HepG2 (cell line): ENCODE data around the gene TLE1. TPM values are rescaled to one million over a fixed set of nuclear protein-coding genes. Genes with fewer than 3 reads are reported as not detected.
A peak's percentile ranks its signal among the peaks of the same experiment; 100 is the strongest.

Source experiments
- ATAC-seq: fragments of 200-7000 bp; cut with Tn5 transposase; 3 replicates; pipeline ENCODE4 v1.9.1; 2020; ENCODE audit warnings: mild to moderate bottlenecking, moderate library complexity
- BruUV-seq: library from RNA; stranded (reverse); fragments of 400-500 nt; replicated peaks from 2 replicates; lab custom pipeline; 2021; lab: Mats Ljungman, UMichigan
- CTCF ChIA-PET: fragments of 300-600 bp; formaldehyde crosslinking; extraction: SDS; loops from one replicate; lab custom pipeline; 2021; ENCODE audit warnings: low total read pairs, inconsistent platforms, low intra/inter-chr PET ratio; lab: Yijun Ruan, JAX
- POLR2A ChIA-PET: fragments of 350-600 bp; sonication (Branson Sonifier 250); formaldehyde crosslinking; loops from one replicate; lab custom pipeline; 2020; ENCODE audit warnings: antibody characterized with exemption, inconsistent platforms; lab: Yijun Ruan, JAX
- DNase-seq: peaks from one replicate; pipeline ENCODE4 v3.0.0-alpha.2; 2015; ENCODE audit warnings: low spot score
- FAIRE-seq: peaks from 3 replicates; lab custom pipeline; 2011; peaks lifted over from hg19 to GRCh38; lab: Jason Lieb, UNC
- H2AFZ ChIP-seq: one replicate; pipeline ENCODE4 v1.6.1; 2011; ENCODE audit warnings: low read length, inconsistent platforms
- H3K27ac ChIP-seq: fragments of 300-600 bp; 3 replicates; pipeline ENCODE4 v1.8.0; 2011; ENCODE audit warnings: mixed run types, mild to moderate bottlenecking, mixed read lengths, low read length, inconsistent platforms; ENCODE audit not compliant: insufficient read depth; ENCODE audit errors: extremely low read length
- H3K27me3 ChIP-seq, 2 experiments: fragments of 200-600 bp in 1 of 2; 2 replicates in 1 of 2; 3 replicates in 1 of 2; pipeline versions ENCODE4 v1.6.0 to v1.8.0; 2011; ENCODE audit warnings: low read length in 2 of 2, mild to moderate bottlenecking in 2 of 2, moderate library complexity in 2 of 2, inconsistent platforms in 1 of 2; ENCODE audit not compliant: insufficient read depth in 2 of 2, control insufficient read depth in 1 of 2
- H3K36me3 ChIP-seq, 2 experiments: fragments of 200-600 bp in 1 of 2; replicated peaks in 1 of 2; 2 replicates in 1 of 2; 3 replicates in 1 of 2; pipeline versions ENCODE4 v1.5.1 to v1.8.0; 2011; ENCODE audit warnings: low read length in 2 of 2, inconsistent platforms in 1 of 2; ENCODE audit not compliant: insufficient read depth in 2 of 2, control insufficient read depth in 1 of 2
- H3K4me1 ChIP-seq: 2 replicates; pipeline ENCODE4 v1.5.1; 2012; ENCODE audit warnings: low read length, inconsistent platforms; ENCODE audit not compliant: insufficient read depth
- H3K4me2 ChIP-seq: 2 replicates; pipeline ENCODE4 v1.6.0; 2011; ENCODE audit warnings: low read depth, low read length, inconsistent platforms
- H3K4me3 ChIP-seq, 3 experiments: fragments of 200-600 bp in 1 of 3; sonication (generic), shearing (Covaris generic) in 1 of 3; replicated peaks in 1 of 3; 2 replicates each; pipeline ENCODE4 v1.5.1; 2011 to 2016; ENCODE audit warnings: low read length in 3 of 3, inconsistent platforms in 2 of 3, low read depth in 2 of 3, mild to moderate bottlenecking in 2 of 3, control low read depth in 1 of 3, mixed read lengths in 1 of 3; ENCODE audit not compliant: insufficient read depth in 1 of 3
- H3K79me2 ChIP-seq: one replicate; pipeline ENCODE4 v1.6.1; 2011; ENCODE audit warnings: low read length, inconsistent platforms; ENCODE audit not compliant: insufficient read depth
- H3K9ac ChIP-seq: 2 replicates; pipeline ENCODE4 v1.6.0; 2011; ENCODE audit warnings: mild to moderate bottlenecking, low read depth, low read length, inconsistent platforms; ENCODE audit not compliant: insufficient read depth
- H3K9me3 ChIP-seq: 2 replicates; pipeline ENCODE4 v1.5.1; 2012; ENCODE audit warnings: mild to moderate bottlenecking, low read length
- H4K20me1 ChIP-seq: 2 replicates; pipeline ENCODE4 v1.6.0; 2011; ENCODE audit warnings: inconsistent platforms, mild to moderate bottlenecking, low read length, moderate library complexity; ENCODE audit not compliant: insufficient read depth
- CBX1 ChIP-seq: IDR thresholded peaks from one replicate; pipeline ENCODE4 v1.6.1; 2016; ENCODE audit warnings: antibody characterized with exemption, low read depth
- E2F5 ChIP-seq: sonication (generic); formaldehyde crosslinking; conservative IDR thresholded peaks from 2 replicates; pipeline ENCODE4 v1.4.0; 2020; ENCODE audit warnings: missing genetic modification reagents
- GLI4 ChIP-seq: sonication (generic); formaldehyde crosslinking; IDR thresholded peaks from 2 replicates; pipeline ENCODE4 v1.5.1; 2020; ENCODE audit warnings: missing genetic modification reagents, mild to moderate bottlenecking, moderate library complexity, borderline replicate concordance
- HMGXB4 ChIP-seq, 2 experiments: sonication (generic) in 1 of 2; formaldehyde crosslinking in 1 of 2; IDR thresholded peaks; 2 replicates each; pipeline versions ENCODE4 v1.4.0 to v1.6.1; 2018 to 2020; ENCODE audit warnings: missing genetic modification reagents in 2 of 2, borderline replicate concordance in 1 of 2, low read depth in 1 of 2, mild to moderate bottlenecking in 1 of 2, missing biosample characterization in 1 of 2
- HOXA3 ChIP-seq: sonication (generic); formaldehyde crosslinking; IDR thresholded peaks from 2 replicates; pipeline ENCODE4 v1.5.0; 2020; ENCODE audit warnings: missing genetic modification reagents
- MYPOP ChIP-seq: sonication (generic); formaldehyde crosslinking; IDR thresholded peaks from 2 replicates; pipeline ENCODE4 v1.8.1; 2023; ENCODE audit warnings: mild to moderate bottlenecking, moderate library complexity, missing genetic modification reagents
- MZF1 ChIP-seq: sonication (generic); formaldehyde crosslinking; IDR thresholded peaks from 2 replicates; pipeline ENCODE4 v1.8.1; 2023; ENCODE audit warnings: mild to moderate bottlenecking, missing genetic modification reagents, borderline replicate concordance
- NFKBIZ ChIP-seq: IDR thresholded peaks from 2 replicates; pipeline ENCODE4 v1.6.1; 2018; ENCODE audit warnings: missing genetic modification reagents, missing compliant biosample characterization
- PAWR ChIP-seq: sonication (generic); formaldehyde crosslinking; IDR thresholded peaks from 2 replicates; pipeline ENCODE4 v1.4.0; 2020; ENCODE audit warnings: missing genetic modification reagents, mild to moderate bottlenecking, borderline replicate concordance
- PCBP2 ChIP-seq: fragments of 200-400 bp; formaldehyde crosslinking; optimal IDR thresholded peaks from 2 replicates; pipeline ENCODE3; 2018; ENCODE audit warnings: low read length, low read depth; ENCODE audit not compliant: poor library complexity, severe bottlenecking
- RFX5 ChIP-seq: IDR thresholded peaks from 2 replicates; pipeline ENCODE4 v1.6.1; 2011; ENCODE audit warnings: low read depth, low read length, improper control_type of control experiment
- RFXANK ChIP-seq: IDR thresholded peaks from 2 replicates; pipeline ENCODE4 v1.6.1; 2016
- THYN1 ChIP-seq: sonication (generic); formaldehyde crosslinking; IDR thresholded peaks from 2 replicates; pipeline ENCODE4 v1.8.1; 2023; ENCODE audit warnings: low read depth, mild to moderate bottlenecking, moderate library complexity, missing genetic modification reagents, borderline replicate concordance
- ZFP36L1 ChIP-seq: sonication (generic); formaldehyde crosslinking; IDR thresholded peaks from 2 replicates; pipeline ENCODE4 v1.8.0; 2022; ENCODE audit warnings: mild to moderate bottlenecking, missing genetic modification reagents, moderate library complexity
- ZNF207 ChIP-seq: fragments of 450-650 bp; IDR thresholded peaks from 2 replicates; pipeline ENCODE4 v1.6.1; 2016; ENCODE audit warnings: antibody characterized with exemption, borderline replicate concordance
- ZNF362 ChIP-seq: sonication (generic); formaldehyde crosslinking; IDR thresholded peaks from 2 replicates; pipeline ENCODE4 v1.4.0; 2020; ENCODE audit warnings: missing genetic modification reagents, mild to moderate bottlenecking, borderline replicate concordance
- ZNF432 ChIP-seq: sonication (generic); formaldehyde crosslinking; IDR thresholded peaks from 2 replicates; pipeline ENCODE4 v1.5.0; 2020; ENCODE audit warnings: missing genetic modification reagents, mild to moderate bottlenecking, borderline replicate concordance
- ZNF569 ChIP-seq: sonication (generic); formaldehyde crosslinking; IDR thresholded peaks from 2 replicates; pipeline ENCODE4 v1.5.0; 2020; ENCODE audit warnings: mild to moderate bottlenecking, missing genetic modification reagents, moderate library complexity, borderline replicate concordance
- ZNF660 ChIP-seq: sonication (generic); formaldehyde crosslinking; IDR thresholded peaks from 2 replicates; pipeline ENCODE4 v1.5.1; 2020; ENCODE audit warnings: mild to moderate bottlenecking, low read depth, missing genetic modification reagents, borderline replicate concordance
- WGBS: methylation state at CpG from one replicate; pipeline ENCODE4 v1.1.6; 2017; ENCODE audit warnings: low lambda C conversion rate; 5-methylcytosine and 5-hydroxymethylcytosine counted together
- in situ Hi-C: cut with HindIII; loops from 2 replicates; pipeline ENCODE4 v1.10.0; 2017; ENCODE audit warnings: low pct_unique_long_range_greater_than_20kb; ENCODE audit not compliant: extremely low pct_ligation_motif_present
- intact Hi-C: fragments of 100-400 bp; cut with micrococcal nuclease; formaldehyde crosslinking; loops from one replicate; pipeline ENCODE4 v1.10.0; 2022; ENCODE audit not compliant: unreplicated experiment
- polyA plus RNA-seq, 8 experiments: library from polyadenylated mRNA; depleted of rRNA in 3 of 8; stranded (reverse) in 7 of 8; unstranded in 1 of 8; fragments of >200 nt; fragmentation: Illumina TruSeq in 4 of 8; extraction: Trizol in 4 of 8; gene quantifications; 2 replicates each; pipeline versions ENCODE4 v1.2.1 to v1.2.3, GENCODE V29; 2011 to 2016; ENCODE audit warnings: low read depth in 4 of 8, missing spikeins in 1 of 8, mixed read lengths in 1 of 8; ENCODE audit not compliant: insufficient read depth in 1 of 8
- total RNA-seq, 5 experiments: library from RNA; depleted of rRNA; stranded (reverse); fragments of >200 nt; fragmentation: Illumina TruSeq; extraction: Trizol; gene quantifications; 2 replicates each; pipeline ENCODE4 v1.2.3, GENCODE V29; 2016; ENCODE audit warnings: low read depth in 1 of 5

TLE1 gene
- total and polyA plus RNA-seq, 2 of the 13 experiments (the other 11 are each of a cell fraction or from before 2014, with no cell fraction given): 35.9 to 109 TPM

- TF ChIP-seq THYN1 (CRISPR knock-in tag): no peak
- no peak for TF ChIP-seq ZNF362 (CRISPR knock-in tag)
- no peak for TF ChIP-seq ZNF432
- TF ChIP-seq MZF1: no peak
- no peak for TF ChIP-seq RFX5
- no peak for TF ChIP-seq RFXANK
- TF ChIP-seq NFKBIZ: no peak
- TF ChIP-seq HMGXB4 (CRISPR knock-in tag; IDR thresholded peaks at IDR 0.05; ENCODE audit: borderline replicate concordance in 1 of 2, low read depth in 1 of 2): no peak
- TF ChIP-seq CBX1: no peak
- TF ChIP-seq PCBP2: no peak
- no peak for TF ChIP-seq GLI4
These were observed 124.2 kb downstream of the TLE1 start (continued) for GRCh38 chr9:81565144-81565543.

- DNase-seq (no peak), ATAC-seq (no peak), FAIRE-seq (no peak)
- no TSS peak for BruUV-seq
- H2AFZ ChIP-seq: peak overlapping the region; percentile 10
- no peaks in the 10 kb centered on the region for H3K79me2 ChIP-seq
- no peak overlapping the region for H3K4me2 ChIP-seq
- no peak overlapping the region for H3K27ac ChIP-seq
- H3K36me3 ChIP-seq: no peaks in the 10 kb centered on the region
- no peak overlapping the region for H3K9ac ChIP-seq
- in situ Hi-C loops (no loop called here), intact Hi-C loops (no loop called here)
- POLR2A ChIA-PET: interaction anchor here (1.3 kb wide), 1 partner anchor 24 kb away, joined by 4 read pairs; no protein-coding TSS in a partner anchor
- no peaks in the 10 kb centered on the region for H3K27me3 ChIP-seq
- peaks cover 42% of the 10 kb centered on the region for H3K4me1 ChIP-seq
- 97% methylated on average over 5 of the region's 5 CpGs for WGBS
- H3K4me3 ChIP-seq: no peak overlapping the region
- no peaks in the 10 kb centered on the region for H3K9me3 ChIP-seq
- CTCF ChIA-PET: no interaction called here
- no peaks in the 10 kb centered on the region for H4K20me1 ChIP-seq
- TF ChIP-seq ZNF660 (CRISPR knock-in tag): no peak
- TF ChIP-seq PAWR: no peak
- TF ChIP-seq ZNF569 (CRISPR knock-in tag): no peak
- no peak for TF ChIP-seq MYPOP
- no peak for TF ChIP-seq ZFP36L1 (CRISPR knock-in tag)
- TF ChIP-seq ZNF207: no peak
- TF ChIP-seq HOXA3: no peak
- TF ChIP-seq E2F5 (CRISPR knock-in tag): no peak
These were observed 124.7 kb downstream of the TLE1 start for GRCh38 chr9:81564632-81565031.
